IMR-90 (cell line): ENCODE measurements around the gene CSNK2B.

ENCODE experiments used
- CEBPB ChIP-seq: IDR thresholded peaks from 2 replicates; pipeline ENCODE4 v1.6.1; 2012; ENCODE audit warnings: low read depth, low read length, improper control_type of control experiment
- FOS ChIP-seq: fragments of 150-350 bp; IDR thresholded peaks from 2 replicates; pipeline ENCODE4 v1.6.1; 2016; ENCODE audit warnings: low read depth, low read length
- MAFK ChIP-seq: IDR thresholded peaks from 2 replicates; pipeline ENCODE4 v1.6.1; 2012; ENCODE audit warnings: low read depth, low read length, improper control_type of control experiment
- MAZ ChIP-seq: IDR thresholded peaks from 2 replicates; pipeline ENCODE4 v1.6.1; 2012; ENCODE audit warnings: low read depth, mild to moderate bottlenecking, low read length, improper control_type of control experiment, moderate library complexity, borderline replicate concordance
- MXI1 ChIP-seq: IDR thresholded peaks from 2 replicates; pipeline ENCODE4 v1.6.1; 2012; ENCODE audit warnings: low read depth, mild to moderate bottlenecking, low read length, moderate library complexity, borderline replicate concordance
- NFE2L2 ChIP-seq: fragments of 150-350 bp; IDR thresholded peaks from 2 replicates; pipeline ENCODE4 v1.6.1; 2016; ENCODE audit warnings: low read depth, mild to moderate bottlenecking, low read length
- POLR2A ChIP-seq: IDR thresholded peaks from 2 replicates; pipeline ENCODE4 v1.6.1; 2012; ENCODE audit warnings: mild to moderate bottlenecking, low read depth, low read length
- RAD21 ChIP-seq: IDR thresholded peaks from 2 replicates; pipeline ENCODE4 v1.6.1; 2012; ENCODE audit warnings: low read length, improper control_type of control experiment
- RFX5 ChIP-seq: IDR thresholded peaks from 2 replicates; pipeline ENCODE4 v1.8.0; 2012; ENCODE audit warnings: low read depth, mild to moderate bottlenecking, low read length, moderate library complexity
- SMC3 ChIP-seq: fragments of 150-350 bp; IDR thresholded peaks from 2 replicates; pipeline ENCODE4 v1.6.1; 2016; ENCODE audit warnings: low read depth, mild to moderate bottlenecking, antibody characterized with exemption, low read length, moderate library complexity
- TF ChIP-seq, protein P1 (sequence below): conservative IDR thresholded peaks from 2 replicates; pipeline ENCODE4 v1.5.1; 2012; ENCODE audit warnings: mild to moderate bottlenecking, low read depth, low read length, improper control_type of control experiment
- TF ChIP-seq, protein P2 (sequence below): fragments of 150-350 bp; IDR thresholded peaks from 2 replicates; pipeline ENCODE4 v1.6.1; 2017; ENCODE audit warnings: mild to moderate bottlenecking, antibody characterized with exemption, low read length, low read depth
- TF ChIP-seq, protein P3 (sequence below): fragments of 150-350 bp; IDR thresholded peaks from 2 replicates; pipeline ENCODE4 v1.6.1; 2016; ENCODE audit warnings: low read depth, mild to moderate bottlenecking, low read length, moderate library complexity, borderline replicate concordance

DNA sequence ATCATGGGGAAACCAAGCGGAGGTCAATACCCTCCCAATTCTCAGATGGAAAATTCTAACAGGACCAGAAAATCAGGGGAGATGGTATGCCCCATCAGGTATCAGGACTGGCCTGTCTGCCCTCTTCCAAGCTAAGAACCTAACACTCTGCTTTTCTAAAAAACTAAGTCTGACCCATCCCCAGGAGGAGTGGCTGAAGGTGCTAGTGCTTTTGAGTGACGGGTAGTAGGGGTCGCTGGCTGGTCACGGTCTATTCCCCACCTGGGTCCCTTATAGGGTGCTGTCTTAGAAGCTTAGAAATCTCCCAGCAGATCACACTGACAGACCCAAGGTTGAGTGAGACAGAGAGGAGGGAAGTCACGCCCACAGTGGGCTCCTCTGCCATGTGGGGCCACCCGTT lies 27.7 kb downstream of the CSNK2B start:
- TF ChIP-seq MXI1 = no peak
- TF ChIP-seq, protein P1, sequence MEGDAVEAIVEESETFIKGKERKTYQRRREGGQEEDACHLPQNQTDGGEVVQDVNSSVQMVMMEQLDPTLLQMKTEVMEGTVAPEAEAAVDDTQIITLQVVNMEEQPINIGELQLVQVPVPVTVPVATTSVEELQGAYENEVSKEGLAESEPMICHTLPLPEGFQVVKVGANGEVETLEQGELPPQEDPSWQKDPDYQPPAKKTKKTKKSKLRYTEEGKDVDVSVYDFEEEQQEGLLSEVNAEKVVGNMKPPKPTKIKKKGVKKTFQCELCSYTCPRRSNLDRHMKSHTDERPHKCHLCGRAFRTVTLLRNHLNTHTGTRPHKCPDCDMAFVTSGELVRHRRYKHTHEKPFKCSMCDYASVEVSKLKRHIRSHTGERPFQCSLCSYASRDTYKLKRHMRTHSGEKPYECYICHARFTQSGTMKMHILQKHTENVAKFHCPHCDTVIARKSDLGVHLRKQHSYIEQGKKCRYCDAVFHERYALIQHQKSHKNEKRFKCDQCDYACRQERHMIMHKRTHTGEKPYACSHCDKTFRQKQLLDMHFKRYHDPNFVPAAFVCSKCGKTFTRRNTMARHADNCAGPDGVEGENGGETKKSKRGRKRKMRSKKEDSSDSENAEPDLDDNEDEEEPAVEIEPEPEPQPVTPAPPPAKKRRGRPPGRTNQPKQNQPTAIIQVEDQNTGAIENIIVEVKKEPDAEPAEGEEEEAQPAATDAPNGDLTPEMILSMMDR = no peak
- TF ChIP-seq SMC3 = no peak
- TF ChIP-seq MAZ = no peak
- TF ChIP-seq RAD21 = no peak
- no peak for TF ChIP-seq CEBPB
- TF ChIP-seq POLR2A = no peak
- TF ChIP-seq, protein P2, sequence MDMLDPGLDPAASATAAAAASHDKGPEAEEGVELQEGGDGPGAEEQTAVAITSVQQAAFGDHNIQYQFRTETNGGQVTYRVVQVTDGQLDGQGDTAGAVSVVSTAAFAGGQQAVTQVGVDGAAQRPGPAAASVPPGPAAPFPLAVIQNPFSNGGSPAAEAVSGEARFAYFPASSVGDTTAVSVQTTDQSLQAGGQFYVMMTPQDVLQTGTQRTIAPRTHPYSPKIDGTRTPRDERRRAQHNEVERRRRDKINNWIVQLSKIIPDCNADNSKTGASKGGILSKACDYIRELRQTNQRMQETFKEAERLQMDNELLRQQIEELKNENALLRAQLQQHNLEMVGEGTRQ = no peak
- no peak for TF ChIP-seq FOS
- TF ChIP-seq NFE2L2 = no peak
- TF ChIP-seq, protein P3, sequence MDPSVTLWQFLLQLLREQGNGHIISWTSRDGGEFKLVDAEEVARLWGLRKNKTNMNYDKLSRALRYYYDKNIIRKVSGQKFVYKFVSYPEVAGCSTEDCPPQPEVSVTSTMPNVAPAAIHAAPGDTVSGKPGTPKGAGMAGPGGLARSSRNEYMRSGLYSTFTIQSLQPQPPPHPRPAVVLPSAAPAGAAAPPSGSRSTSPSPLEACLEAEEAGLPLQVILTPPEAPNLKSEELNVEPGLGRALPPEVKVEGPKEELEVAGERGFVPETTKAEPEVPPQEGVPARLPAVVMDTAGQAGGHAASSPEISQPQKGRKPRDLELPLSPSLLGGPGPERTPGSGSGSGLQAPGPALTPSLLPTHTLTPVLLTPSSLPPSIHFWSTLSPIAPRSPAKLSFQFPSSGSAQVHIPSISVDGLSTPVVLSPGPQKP = no peak
- no peak for TF ChIP-seq MAFK
- no peak for TF ChIP-seq RFX5
